HG02571 (cell line): Measurements from ENCODE around the gene KDM8.

Source experiments
- ATAC-seq: cut with Tn5 transposase; IDR thresholded peaks from one replicate; pipeline ENCODE4 v1.9.1; 2021; ENCODE audit warnings: mild to moderate bottlenecking, moderate library complexity; ENCODE audit not compliant: unreplicated experiment

Gene KDM8

GRCh38 chr16:27203507-27204311 lies at the start of gene KDM8:
Gene KDM8, plus strand, starts transcription at chr16:27203526. Its CDS starts 6,598 bp downstream, at chr16:27210124.
- ATAC-seq = peak; percentile 87

DNA sequence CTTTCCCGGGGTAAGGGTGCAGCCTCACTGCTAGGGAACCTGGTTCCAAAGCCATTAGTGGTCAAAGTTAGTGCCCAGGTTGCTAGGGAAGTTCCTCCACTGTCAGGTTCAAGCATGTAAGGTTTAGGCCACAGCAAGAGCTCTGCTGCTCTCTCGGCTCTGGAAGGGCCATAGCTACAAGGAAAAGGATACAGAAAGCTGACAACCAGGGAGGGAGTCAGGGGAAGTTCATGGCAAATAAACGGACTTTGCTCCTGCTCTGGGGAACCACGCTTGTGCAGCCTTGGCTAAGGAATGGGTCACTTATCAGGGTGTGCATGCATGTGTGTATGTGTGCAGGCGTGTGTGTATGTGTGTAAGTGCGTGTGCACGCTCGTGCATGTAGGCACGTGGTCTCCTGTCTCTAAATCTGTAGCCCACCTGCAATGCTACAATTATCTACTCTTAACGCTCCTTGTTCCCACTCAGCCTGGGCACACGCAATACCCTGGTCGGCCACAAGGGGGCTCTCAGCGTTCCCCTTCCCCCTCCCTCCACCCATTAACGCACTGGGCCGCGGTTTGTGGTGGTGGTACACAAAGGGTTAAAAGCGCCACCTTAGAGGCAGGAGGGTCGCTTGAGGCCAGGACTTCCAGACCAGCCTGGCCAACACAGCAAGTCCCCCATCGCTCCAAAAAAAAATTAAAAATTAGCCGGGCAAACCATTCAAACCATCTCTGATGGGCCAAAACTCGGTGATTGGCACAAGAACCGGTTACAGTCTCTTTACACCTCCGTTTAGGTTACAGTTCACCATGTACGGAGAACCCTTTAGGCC lies 48.4 kb upstream of the KDM8 start:
- no peak for ATAC-seq

DNA sequence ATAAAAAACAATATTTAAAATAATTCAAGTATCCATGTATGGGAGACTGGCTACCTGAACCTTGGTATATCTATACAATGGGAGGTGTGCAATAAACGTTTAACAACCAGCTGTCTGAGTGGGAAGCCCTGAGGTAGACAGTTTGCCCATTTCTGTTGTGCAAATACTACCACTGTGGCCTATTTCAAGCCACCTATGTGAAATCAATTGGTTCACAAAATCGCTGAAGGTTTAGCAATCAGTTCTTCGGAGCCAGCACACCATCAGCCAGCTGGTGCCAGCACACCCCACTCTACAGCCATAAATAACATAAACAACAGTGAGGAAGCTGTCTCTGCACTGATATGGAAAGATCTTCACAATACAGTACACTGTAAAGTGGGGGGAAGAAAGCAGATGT lies 46.7 kb upstream of the KDM8 start:
- ATAC-seq = no peak

DNA sequence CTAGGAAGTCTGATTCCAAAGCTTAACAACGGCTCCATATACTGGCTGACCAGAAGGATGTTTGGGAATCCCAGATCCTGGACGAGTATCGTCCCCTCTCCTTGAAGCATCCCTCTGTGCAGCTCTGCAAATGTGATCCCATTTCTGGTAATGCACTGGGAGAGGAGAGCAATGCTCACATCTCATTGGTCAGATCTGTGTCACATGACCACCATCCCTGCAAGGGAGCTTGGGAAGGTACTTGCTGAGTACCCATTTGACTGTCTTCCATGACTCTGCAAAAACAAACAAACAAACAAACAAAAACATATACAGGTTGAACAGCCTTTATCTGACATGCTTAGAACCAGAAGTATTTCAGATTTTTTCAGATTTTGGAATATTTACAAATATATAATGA lies 41.9 kb upstream of the KDM8 start:
- ATAC-seq = no peak

GRCh38 chr16:27164352-27164751 lies 39.0 kb upstream of the KDM8 start:
- ATAC-seq = no peak

- no peak for ATAC-seq
Measured at GRCh38 chr16:27165576-27165975, 37.8 kb upstream of the KDM8 start.

DNA sequence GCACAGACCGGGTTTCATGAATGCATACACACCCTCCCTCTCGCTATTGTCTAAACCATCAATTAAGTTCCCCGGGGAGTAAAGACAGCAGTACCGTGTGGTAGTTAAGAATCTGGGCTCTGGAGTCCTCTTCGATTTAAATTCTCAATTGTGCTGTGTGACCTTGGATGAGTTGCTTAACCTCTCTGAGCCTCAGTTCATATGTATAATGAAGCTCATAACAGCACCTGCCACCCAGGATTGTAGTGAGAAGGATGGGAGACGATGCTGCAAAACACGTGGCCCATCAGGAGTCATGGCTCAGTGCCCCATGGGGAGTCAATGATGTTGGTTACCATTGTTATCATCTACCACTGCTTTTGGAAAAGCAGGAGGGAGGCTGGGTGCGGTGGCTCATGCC lies 34.5 kb upstream of the KDM8 start:
- ATAC-seq = no peak

DNA sequence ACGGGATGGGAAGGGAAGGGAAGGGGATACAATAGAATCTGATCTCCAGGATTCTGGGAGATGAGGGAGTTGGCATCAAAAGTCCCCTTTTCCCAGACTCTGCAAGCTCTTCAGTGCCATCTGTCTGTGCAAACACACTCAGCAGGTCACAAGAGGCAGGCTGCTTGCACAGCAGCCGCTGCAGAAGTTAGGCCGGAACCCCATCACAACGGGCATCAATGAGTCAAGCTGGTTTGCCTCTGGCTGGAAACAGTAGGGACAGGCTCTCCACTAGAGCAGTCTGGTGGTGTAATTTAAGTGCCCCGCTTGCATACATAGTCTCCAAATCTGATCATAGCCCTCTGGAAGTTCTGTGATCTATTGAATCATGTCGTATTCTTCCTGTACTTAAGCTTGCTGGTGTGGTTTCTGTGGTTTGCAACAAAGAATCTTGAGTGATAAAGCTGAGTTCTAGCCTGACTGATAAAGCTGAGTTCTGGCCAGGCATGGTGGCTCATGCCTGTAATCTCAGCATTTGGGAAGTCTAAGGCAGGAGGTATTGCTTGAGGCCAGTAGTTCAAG lies 33.7 kb upstream of the KDM8 start:
- no peak for ATAC-seq

DNA sequence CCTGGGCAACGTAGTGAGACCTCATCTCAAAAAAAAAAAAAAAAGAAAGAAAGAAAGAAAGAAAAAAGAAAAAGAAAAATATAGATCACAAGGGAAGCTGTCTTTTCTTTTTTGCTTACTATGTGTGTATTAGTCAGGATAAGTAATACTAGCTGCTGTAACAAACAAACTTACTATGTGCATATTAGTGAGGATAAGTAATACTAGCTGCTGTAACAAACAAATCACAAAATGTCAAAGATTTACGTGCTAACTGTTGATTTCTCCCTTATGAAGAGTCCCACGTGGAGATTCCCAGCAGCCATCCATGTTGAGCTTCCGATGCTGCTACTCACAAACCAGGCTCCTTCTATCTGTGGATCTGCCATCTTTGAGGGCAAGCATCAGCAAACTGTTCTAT lies 31.7 kb upstream of the KDM8 start:
- ATAC-seq = no peak

DNA sequence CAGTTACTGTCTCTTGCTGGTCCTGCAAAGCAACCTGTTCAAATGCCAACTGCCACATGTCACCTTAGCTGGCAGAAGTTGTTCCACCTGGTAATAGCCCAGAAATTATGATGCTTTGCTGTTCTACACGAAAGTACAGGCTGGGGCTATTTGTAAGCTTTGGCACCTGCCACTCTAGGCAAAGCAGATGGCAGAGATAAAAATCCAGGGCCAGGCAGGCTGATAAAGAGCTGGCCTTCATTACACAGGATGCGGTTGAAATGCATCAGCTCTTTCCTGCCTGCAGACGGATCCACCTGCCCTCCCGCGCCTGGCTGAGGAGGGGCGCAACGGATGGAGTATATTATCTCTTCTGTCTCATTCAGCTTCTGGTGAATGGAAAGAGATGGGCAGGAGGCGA lies 29.3 kb upstream of the KDM8 start:
- ATAC-seq = no peak

GRCh38 chr16:27174798-27175197 lies 28.5 kb upstream of the KDM8 start:
- no peak for ATAC-seq

- no peak for ATAC-seq
Measured at GRCh38 chr16:27175888-27176287, 27.4 kb upstream of the KDM8 start.

GRCh38 chr16:27177031-27177774 lies 26.1 kb upstream of the KDM8 start:
- ATAC-seq = no peak

DNA sequence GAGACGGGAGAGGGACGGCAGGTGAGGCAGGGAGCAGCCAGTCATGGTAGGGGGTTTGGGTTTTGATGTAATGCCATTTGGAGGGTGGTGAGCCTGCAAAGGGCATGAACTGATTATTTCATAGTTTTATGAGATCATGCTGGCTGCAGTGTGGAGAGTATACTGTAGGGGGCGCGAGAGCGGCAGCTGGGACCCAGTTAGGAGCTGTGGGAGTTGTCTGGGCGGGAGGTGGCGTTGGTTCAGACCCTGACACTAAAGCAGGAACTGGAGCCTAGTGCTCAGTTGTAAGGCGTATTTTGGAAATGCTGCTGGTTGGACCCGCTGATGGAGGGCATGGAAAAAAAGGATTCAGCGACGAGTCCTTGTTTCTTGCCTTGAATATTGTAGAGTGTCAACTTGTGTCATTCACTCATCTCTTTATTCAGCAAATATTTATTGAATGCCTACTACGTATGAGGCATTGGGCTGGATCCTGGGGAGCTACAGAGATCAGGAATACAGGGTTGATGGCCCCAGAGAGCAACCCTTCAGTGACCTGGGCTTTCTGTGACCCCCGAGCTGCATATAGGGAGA lies 23.7 kb upstream of the KDM8 start:
- no peak for ATAC-seq

DNA sequence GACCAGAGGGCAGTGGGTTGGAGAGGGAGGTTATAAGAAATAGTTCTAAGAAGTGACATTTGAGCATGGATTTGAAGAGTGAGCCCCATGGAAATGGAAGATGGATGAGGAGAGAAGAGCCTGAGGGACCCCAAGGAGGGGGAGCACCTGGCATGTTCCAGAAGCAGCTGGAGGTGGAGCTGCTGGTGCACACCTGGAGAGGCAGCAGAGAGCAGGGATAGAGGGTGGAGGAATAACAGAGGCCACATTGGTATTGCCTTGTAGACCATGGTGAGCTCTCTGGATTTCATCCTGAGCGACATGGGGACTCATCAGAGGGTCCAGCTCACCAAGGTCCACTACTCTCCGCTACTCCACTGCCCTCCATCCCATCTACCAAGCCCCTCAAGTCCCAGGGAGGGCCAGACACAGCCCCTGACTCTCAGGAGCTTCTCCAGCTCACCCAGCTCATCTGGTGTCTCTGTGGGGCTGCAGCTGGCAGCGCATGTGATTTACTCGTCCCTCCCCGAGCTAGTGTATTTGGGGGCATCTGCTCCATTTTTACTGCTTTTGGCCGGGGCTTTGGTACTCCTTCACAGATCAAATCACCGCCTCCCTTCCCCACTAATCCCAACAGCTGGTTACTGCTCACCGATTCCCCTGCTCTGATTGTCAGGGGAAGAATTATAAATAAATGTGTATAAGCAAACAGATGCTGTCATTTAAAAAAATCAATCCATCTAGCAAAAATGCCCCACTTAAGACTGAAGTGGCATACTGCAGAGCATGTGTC lies 22.1 kb upstream of the KDM8 start:
- ATAC-seq = no peak

DNA sequence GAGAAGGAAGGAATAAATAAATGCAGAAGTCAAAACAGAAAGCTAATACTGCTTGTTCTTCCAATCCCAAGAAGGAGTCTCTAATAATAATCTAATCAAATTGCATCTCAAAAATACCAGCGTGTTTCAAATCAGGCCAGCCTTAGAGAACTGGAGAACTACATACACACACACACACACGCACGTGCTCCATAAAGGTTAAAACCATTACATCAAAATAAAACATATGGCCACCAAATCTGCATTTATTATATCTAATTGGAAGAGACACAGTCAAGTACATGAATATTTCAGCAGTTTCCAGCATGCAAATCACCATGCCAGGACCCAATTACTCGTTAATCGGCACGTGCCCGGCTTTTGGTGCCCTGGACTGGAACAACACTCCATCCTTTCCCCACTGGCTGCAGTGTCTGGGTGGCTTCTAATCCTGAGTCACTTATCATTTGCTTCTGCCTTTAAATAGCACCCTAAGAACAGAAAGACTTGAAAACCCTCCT lies 20.4 kb upstream of the KDM8 start:
- ATAC-seq = no peak

- ATAC-seq = no peak
Measured at GRCh38 chr16:27185776-27186130, 17.6 kb upstream of the KDM8 start.

DNA sequence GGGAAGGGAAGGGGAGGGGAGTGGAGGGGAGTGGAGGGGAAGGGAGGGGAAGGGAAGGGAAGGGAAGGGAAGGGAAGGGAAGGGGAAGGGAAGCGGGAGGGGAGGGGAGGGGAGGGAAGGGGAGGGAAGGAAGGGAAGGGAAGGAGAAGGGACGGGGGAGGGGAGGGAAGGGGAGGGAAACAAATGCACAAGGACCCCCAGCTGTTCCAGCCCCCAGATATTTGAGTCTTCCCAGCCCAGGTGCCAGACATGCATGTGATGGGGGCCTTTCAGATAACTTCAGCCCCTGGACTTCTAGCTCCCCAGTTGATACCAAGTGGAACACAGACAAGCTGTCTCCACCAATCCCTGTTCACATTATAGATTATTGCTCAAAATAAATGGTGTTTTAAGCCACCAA lies 14.7 kb upstream of the KDM8 start:
- no peak for ATAC-seq

- no peak for ATAC-seq
Measured at GRCh38 chr16:27189335-27189972, 13.9 kb upstream of the KDM8 start.
